Kidney epithelial cell (primary cell): ENCODE measurements around the gene NUBP2. TPM values are rescaled to one million over a fixed set of nuclear protein-coding genes. Genes with fewer than 3 reads are reported as not detected.

Experiments used
- DNase-seq: peaks from one replicate; pipeline ENCODE4 v3.0.0-alpha.2; 2010; ENCODE audit warnings: low read depth
- H3K27me3 ChIP-seq: 2 replicates; pipeline ENCODE4 v1.6.0; 2011; ENCODE audit warnings: low read length; ENCODE audit not compliant: control insufficient read depth, insufficient read depth
- H3K36me3 ChIP-seq: 2 replicates; pipeline ENCODE4 v1.5.1; 2011; ENCODE audit warnings: low read length; ENCODE audit not compliant: control insufficient read depth, insufficient read depth
- H3K4me3 ChIP-seq: 2 replicates; pipeline ENCODE4 v1.5.1; 2011; ENCODE audit warnings: low read depth, mild to moderate bottlenecking, control low read depth, low read length
- total RNA-seq: library from RNA; depleted of rRNA; stranded (reverse); fragments of >200 nt; gene quantifications from 2 replicates; pipeline ENCODE4 v1.2.3, GENCODE V29; 2015
- TF ChIP-seq, protein P1 (sequence below): IDR thresholded peaks from 2 replicates; pipeline ENCODE4 v1.5.1; 2011; ENCODE audit warnings: mild to moderate bottlenecking, moderate library complexity, low read length, control low read depth, inconsistent platforms; ENCODE audit not compliant: insufficient read depth, poor library complexity, severe bottlenecking

Gene NUBP2
- total RNA-seq, 1 donor from 2014 or later, result 187 TPM

DNA sequence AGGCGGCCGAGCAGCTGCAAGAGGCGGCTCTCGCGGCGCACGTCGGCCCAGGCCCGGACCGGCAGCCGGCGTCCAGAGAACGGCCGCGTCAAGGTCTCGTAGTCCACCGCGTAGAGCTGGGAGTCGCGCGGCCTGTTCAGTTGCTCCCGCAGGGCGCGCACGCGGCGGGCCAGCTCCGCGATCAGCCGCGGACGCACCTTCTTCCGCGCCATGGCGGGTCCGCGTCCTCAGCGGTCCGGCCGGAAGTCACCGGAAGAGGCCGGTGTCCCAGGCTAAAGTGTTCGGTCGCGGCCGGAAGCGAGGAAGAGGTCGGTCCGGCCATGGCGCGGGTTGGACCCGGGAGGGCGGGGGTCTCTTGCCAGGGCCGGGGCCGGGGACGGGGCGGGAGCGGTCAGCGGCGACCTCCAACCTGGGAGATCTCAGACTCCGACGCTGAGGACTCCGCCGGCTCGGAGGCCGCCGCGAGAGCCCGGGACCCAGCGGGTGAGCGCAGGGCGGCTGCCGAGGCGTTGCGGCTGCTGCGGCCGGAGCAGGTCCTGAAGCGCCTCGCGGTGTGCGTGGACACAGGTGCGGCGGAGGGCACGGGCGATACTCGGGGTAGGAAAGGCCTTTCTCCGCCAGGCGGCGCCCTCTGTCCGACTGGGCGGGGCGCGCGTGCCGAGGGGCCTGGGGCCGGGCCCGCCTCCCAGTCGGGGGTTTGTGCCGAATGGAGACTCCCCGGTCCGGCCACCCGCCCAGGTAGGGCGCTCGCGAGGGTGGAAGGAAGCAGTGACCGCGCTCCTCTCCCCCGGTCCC is 9.7 kb upstream of the NUBP2 start, which contains the start of gene MRPS34:
MRPS34 (minus strand) TSS at position 227 of the 795 bp plus-strand sequence; CDS start at position 212, 15 bp downstream.
- H3K36me3 ChIP-seq, result no peaks in the 10 kb centered on the region
- no peak for DNase-seq
- H3K4me3 ChIP-seq, result peak within 1 kb of the TSS; percentile 92
- TF ChIP-seq, protein P1, sequence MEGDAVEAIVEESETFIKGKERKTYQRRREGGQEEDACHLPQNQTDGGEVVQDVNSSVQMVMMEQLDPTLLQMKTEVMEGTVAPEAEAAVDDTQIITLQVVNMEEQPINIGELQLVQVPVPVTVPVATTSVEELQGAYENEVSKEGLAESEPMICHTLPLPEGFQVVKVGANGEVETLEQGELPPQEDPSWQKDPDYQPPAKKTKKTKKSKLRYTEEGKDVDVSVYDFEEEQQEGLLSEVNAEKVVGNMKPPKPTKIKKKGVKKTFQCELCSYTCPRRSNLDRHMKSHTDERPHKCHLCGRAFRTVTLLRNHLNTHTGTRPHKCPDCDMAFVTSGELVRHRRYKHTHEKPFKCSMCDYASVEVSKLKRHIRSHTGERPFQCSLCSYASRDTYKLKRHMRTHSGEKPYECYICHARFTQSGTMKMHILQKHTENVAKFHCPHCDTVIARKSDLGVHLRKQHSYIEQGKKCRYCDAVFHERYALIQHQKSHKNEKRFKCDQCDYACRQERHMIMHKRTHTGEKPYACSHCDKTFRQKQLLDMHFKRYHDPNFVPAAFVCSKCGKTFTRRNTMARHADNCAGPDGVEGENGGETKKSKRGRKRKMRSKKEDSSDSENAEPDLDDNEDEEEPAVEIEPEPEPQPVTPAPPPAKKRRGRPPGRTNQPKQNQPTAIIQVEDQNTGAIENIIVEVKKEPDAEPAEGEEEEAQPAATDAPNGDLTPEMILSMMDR, result peak; percentile 48
- no peaks in the 10 kb centered on the region for H3K27me3 ChIP-seq

DNA sequence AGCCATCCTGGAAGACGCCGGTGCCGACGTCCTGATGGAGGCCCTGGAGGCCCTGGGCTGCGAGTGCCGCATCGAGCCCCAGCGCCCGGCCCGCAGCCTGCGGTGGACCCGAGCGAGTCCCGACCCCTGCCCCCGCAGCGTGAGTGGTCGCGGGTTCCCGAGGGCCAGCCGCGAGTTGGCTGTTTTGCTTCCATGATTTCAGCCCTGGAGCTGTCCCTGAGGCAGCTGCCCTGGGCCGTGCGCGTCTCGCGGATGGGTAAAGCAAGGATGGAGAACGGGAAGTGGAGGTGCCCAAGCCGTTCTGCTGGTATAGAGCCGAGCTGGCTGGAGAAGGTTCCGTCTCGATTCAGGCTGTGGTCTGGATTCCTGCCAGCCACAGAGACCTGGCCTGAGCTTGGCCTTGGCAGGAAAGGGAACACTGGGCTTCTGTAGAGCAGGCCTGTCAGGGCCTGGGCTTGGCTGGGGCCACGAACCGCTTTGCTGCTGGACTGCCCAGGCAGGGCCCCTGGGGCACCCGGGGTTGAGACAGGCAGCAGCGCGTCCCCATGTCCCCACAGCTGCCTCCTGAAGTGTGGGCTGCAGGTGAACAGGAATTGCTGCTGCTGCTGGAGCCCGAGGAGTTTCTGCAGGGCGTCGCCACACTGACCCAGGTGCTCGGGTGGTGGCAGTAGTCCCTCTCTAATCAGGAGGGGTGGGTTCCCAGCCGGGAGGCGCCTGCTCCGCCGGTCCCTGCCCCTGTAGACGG is 8.9 kb upstream of the NUBP2 start:
- DNase-seq, result no peak
- TF ChIP-seq, protein P1, result no peak
- Histone ChIP-seq H3K36me3 (no peaks in the 10 kb centered on the region), H3K4me3 (peak overlapping the region; percentile 92), H3K27me3 (no peaks in the 10 kb centered on the region)

DNA sequence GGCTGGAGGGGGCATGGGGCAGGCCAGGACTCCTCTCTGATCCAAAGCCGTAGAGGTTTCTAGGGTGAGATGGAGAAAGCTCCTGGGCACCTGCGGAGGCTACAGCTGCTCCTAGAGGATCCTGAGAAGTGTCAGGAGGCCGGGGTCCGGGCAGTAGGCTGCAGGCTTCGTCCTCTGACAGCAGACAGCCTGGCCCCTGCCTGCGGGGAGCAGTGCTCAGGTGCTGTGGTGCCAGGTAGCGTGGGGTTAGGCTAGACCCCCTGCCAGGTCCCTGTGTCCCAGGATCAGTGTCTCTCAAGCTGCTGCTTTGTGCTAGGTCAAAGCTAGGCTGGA is 8.3 kb upstream of the NUBP2 start:
- Histone ChIP-seq H3K36me3 (no peaks in the 10 kb centered on the region), H3K27me3 (no peaks in the 10 kb centered on the region), H3K4me3 (peak overlapping the region; percentile 92)
- DNase-seq, result no peak
- TF ChIP-seq, protein P1, result no peak

DNA sequence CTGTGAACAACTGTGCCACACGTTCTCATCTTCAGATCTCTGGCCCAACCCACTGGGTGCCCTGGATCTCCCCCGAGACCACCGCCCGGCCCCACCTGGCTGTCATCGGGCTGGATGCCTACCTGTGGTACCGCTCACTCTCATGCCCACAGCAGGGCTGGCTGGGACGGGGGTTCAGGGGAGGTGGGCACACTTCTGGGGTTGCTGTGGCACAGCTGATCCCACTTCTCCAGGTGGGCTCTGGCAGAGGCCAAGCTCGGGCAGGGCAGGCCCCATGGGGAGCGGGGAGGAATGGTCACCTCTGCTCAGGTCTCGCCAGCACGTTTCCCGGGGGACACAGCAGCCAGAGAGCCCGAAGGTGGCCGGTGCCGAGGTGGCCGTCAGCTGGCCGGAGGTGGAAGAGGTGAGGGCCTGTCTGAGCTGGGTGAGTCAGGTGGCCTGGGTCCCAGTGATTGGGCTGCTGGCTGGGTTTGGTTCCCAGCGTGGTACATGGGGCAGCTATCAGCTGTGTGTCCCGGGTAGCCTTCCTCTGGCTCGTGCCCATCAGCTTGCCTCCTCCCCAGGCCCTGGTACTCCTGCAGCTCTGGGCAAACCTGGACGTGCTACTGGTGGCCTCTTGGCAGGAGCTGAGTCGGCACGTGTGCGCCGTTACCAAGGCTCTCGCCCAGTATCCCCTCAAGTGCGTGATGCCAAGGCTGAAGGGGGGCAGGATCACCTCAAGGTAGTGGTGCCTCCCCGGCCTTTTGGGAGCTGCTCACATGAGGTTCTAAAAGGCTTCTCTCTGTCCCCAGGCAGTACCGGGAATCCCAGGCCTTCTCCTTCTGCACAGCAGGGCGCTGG is 7.5 kb upstream of the NUBP2 start:
- no peak overlapping the region for H3K4me3 ChIP-seq
- no peaks in the 10 kb centered on the region for H3K36me3 ChIP-seq
- H3K27me3 ChIP-seq, result no peaks in the 10 kb centered on the region
- TF ChIP-seq, protein P1, result no peak
- no peak for DNase-seq

DNA sequence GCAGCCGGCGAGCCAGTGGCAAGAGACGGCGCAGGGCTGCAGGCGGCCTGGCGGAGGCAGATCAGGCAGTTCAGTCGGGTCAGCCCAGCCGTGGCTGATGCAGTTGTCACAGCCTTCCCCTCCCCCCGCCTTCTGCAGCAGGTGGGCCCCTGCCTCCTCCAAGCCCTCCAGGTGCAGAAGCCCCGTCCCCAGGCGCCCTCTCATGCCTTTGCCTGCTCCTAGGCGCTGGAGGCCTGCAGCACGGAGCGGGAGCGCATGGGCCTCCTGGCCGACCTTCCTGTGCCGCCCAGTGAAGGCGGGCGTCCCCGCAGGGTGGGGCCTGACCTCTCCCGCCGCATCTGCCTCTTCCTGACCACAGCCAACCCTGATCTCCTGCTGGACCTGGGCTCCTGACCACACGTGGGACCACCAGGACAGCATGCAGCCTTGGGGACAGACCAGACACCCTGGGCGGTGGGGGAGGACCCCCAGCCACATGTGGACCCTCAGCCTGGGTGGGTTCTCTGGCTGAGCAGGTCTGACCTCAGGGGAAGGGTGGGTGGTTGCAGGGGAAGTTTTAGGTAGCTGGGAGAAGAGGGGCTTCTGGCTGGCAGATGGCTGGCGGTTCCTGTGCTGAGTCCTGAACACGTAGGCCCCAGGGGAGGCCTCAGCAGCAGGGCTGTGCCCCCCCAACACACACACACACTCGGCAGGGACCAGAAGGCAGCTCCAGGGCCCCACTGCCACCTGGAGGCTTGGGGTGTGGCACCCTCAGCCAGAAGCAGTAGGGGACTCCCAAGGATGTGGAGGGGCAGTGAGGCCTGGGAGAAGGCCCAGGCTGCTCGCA is 6.7 kb upstream of the NUBP2 start:
- Histone ChIP-seq H3K27me3 (no peaks in the 10 kb centered on the region), H3K36me3 (no peaks in the 10 kb centered on the region), H3K4me3 (no peak overlapping the region)
- TF ChIP-seq, protein P1, result no peak
- no peak for DNase-seq
